K562 (cell line): Measurements from ENCODE around the gene SLC19A1. TPM values are rescaled to one million over a fixed set of nuclear protein-coding genes. Genes with fewer than 3 reads are reported as not detected.

Source experiments
- BRCA1 ChIP-seq, 2 experiments: fragments of 450-650 bp in 1 of 2; sonication (generic) in 1 of 2; formaldehyde crosslinking in 1 of 2; IDR thresholded peaks; 2 replicates each; pipeline versions ENCODE4 v1.5.0 to v1.6.1; 2017 to 2020; ENCODE audit warnings: mild to moderate bottlenecking in 1 of 2, missing genetic modification reagents in 1 of 2
- CCAR2 ChIP-seq: fragments of 200-400 bp; formaldehyde crosslinking; IDR thresholded peaks from 2 replicates; pipeline ENCODE4 v1.6.1; 2017; ENCODE audit warnings: mild to moderate bottlenecking, low read depth, low read length
- FOXJ3 ChIP-seq: sonication (generic); formaldehyde crosslinking; IDR thresholded peaks from 2 replicates; pipeline ENCODE4 v1.4.0; 2020; ENCODE audit warnings: mild to moderate bottlenecking, missing genetic modification reagents
- HDAC2 ChIP-seq: fragments of 450-650 bp; IDR thresholded peaks from 2 replicates; pipeline ENCODE4 v1.6.1; 2016; ENCODE audit warnings: mild to moderate bottlenecking
- HINFP ChIP-seq: fragments of 450-650 bp; conservative IDR thresholded peaks from 2 replicates; pipeline ENCODE4 v1.6.1; 2016; ENCODE audit warnings: missing genetic modification characterization, low read depth, mild to moderate bottlenecking, control low read depth, missing compliant biosample characterization
- IRF1 ChIP-seq: sonication (generic); formaldehyde crosslinking; IDR thresholded peaks from 2 replicates; pipeline ENCODE4 v1.8.0; 2022; ENCODE audit warnings: missing genetic modification reagents, mild to moderate bottlenecking, borderline replicate concordance
- NFIC ChIP-seq: fragments of 450-650 bp; IDR thresholded peaks from 2 replicates; pipeline ENCODE4 v1.6.1; 2017; ENCODE audit warnings: mild to moderate bottlenecking, inconsistent platforms
- NR2C2 ChIP-seq, 2 experiments: fragments of 200-800 bp in 1 of 2; sonication (Bioruptor generic) in 1 of 2; sonication (generic) in 1 of 2; formaldehyde crosslinking in 1 of 2; IDR thresholded peaks; 2 replicates each; pipeline versions ENCODE4 v1.6.1 to v1.8.0; 2016 to 2022; ENCODE audit warnings: mild to moderate bottlenecking in 1 of 2, missing compliant biosample characterization in 1 of 2, missing genetic modification characterization in 1 of 2, missing genetic modification reagents in 1 of 2
- NR3C1 ChIP-seq: sonication (generic); formaldehyde crosslinking; IDR thresholded peaks from 2 replicates; pipeline ENCODE4 v1.8.1; 2022; ENCODE audit warnings: missing genetic modification reagents
- TBP ChIP-seq: optimal IDR thresholded peaks from 2 replicates; pipeline ENCODE3; 2011; ENCODE audit warnings: low read depth, low read length, improper control_type of control experiment
- ZMIZ1 ChIP-seq, 2 experiments: fragments of 150-350 bp in 1 of 2; IDR thresholded peaks; 2 replicates each; pipeline ENCODE4 v1.6.1; 2012 to 2016; ENCODE audit warnings: low read depth in 2 of 2, low read length in 2 of 2, mild to moderate bottlenecking in 1 of 2, moderate library complexity in 1 of 2
- ZNF561 ChIP-seq: fragments of 450-650 bp; formaldehyde crosslinking; conservative IDR thresholded peaks from 2 replicates; pipeline ENCODE4 v1.4.0; 2020; ENCODE audit warnings: mild to moderate bottlenecking, moderate library complexity
- ZNF77 ChIP-seq: fragments of 250-450 bp; sonication (Bioruptor Pico); IDR thresholded peaks from 2 replicates; pipeline ENCODE4 v1.5.0; 2020
- polyA plus RNA-seq, 8 experiments: library from polyadenylated mRNA; depleted of rRNA in 4 of 8; stranded (reverse) in 5 of 8; unstranded in 3 of 8; fragments of >200 nt; fragmentation: Nextera tagmentation in 2 of 8; fragmentation: Illumina TruSeq in 1 of 8; extraction: Ambion mirVana in 2 of 8; extraction: Trizol in 1 of 8; gene quantifications; 2 replicates each; pipeline versions ENCODE4 v1.2.1 to v1.2.3, GENCODE V29; 2011 to 2014; ENCODE audit warnings: inconsistent platforms in 1 of 8, missing spikeins in 1 of 8
- total RNA-seq, 7 experiments: library from RNA; depleted of rRNA in 6 of 7; stranded (reverse); fragments of >200 nt in 6 of 7; fragmentation: Illumina TruSeq in 2 of 7; extraction: Trizol in 2 of 7; gene quantifications; 2 replicates each; pipeline versions ENCODE4 v1.2.1 to v1.2.3, GENCODE V29; 2011 to 2021; ENCODE audit warnings: low replicate concordance in 1 of 7

The SLC19A1 gene
- total and polyA plus RNA-seq, 9 of the 15 experiments (the other 6 are each of a cell fraction or from before 2014, with no cell fraction given): 0.65 to 88.7 (median 12.0) TPM

GRCh38 chr21:45591619-45592207 lies 49.5 kb upstream of the SLC19A1 start (continued):
- no peak for TF ChIP-seq NR2C2 (CRISPR knock-in tag; IDR thresholded peaks at IDR 0.05)
- no peak for TF ChIP-seq NR2C2 (tag; IDR thresholded peaks at IDR 0.05)
- no peak for TF ChIP-seq TBP
- TF ChIP-seq HINFP (tag): no peak
- TF ChIP-seq CCAR2: no peak
- no peak for TF ChIP-seq NR3C1
- TF ChIP-seq IRF1 (CRISPR knock-in tag): no peak
- TF ChIP-seq NFIC: no peak
- TF ChIP-seq HDAC2: no peak
- no peak for TF ChIP-seq ZNF77 (CRISPR knock-in tag)
- TF ChIP-seq ZMIZ1 (IDR thresholded peaks at IDR 0.05; ENCODE audit: low read depth in 2 of 2, low read length in 2 of 2): no peak
- no peak for TF ChIP-seq FOXJ3
- TF ChIP-seq BRCA1 (IDR thresholded peaks at IDR 0.05): no peak
- no peak for TF ChIP-seq BRCA1 (CRISPR knock-in tag; IDR thresholded peaks at IDR 0.05)
- no peak for TF ChIP-seq ZNF561
